ENCODE measurements around the gene SH3GL2.
"Not testable (repeated sequence)": the region's sequence is repeated elsewhere in the genome, so short reads cannot be mapped to it uniquely, and the experiment has no call there.

SH3GL2 gene

DNA sequence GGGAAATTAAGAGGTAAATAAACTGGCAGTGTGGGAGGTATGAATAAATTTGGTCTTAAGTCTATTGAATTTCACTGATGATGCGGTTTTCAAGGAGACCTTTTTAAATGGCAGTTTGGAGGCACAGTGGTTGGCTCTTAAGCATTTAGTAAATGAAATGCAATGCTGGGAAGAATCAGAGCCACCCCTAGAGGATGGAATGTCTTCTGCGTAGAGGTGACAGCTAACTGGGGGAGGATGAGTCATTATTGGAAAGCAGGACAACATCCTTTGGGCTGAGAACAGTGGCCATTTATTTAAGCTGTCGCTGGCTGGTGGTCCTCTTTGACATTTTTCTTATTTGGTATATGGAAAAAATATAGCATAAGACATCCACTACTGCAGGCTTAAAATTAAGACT, 163.2 kb downstream of the SH3GL2 start:
- no peak for DNase-seq

- no peak for DNase-seq
These were observed 165.9 kb downstream of the SH3GL2 start for GRCh38 chr9:17744786-17745185.

DNA sequence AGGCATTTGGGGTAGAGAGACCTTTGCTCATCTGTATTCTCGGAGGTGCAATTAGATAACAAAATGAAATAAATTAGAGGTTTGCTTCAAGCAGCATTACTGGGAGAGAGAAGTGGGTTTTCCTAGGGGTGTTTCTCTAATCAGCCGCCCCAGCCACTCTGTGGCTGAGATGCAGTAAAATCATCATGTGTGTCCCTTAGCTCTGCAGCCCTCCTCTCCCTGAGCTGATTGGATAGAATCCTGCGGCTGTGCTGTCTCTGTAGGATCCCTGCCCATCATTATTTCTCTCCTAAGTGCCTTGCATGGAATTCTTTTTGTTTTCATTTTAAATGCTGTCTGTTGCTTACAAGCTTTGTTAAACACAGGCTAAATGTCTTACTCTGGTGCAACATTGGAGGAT, 171.4 kb downstream of the SH3GL2 start:
- no peak for DNase-seq

- no peak for DNase-seq
These were observed 172.6 kb downstream of the SH3GL2 start for GRCh38 chr9:17751486-17751885.

DNA sequence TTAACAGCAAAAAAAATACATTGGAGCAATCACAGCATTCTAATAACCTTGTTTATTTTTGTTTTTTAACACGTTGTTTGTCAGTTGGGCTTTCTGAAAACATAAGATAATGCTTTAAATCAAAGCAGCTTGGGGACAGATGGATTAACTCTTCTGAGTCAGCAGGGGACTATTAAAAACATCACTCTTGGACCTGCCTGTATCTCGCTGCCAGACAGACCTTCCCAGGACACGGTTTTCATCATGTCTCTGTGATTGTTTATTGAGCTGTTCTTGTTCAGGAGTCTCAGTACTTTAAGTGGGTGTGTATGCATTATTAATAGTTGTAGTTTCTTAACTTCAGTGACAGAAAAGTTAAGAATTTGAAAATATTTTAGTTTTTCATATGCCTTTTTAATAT, 173.2 kb downstream of the SH3GL2 start:
- DNase-seq: no peak

GRCh38 chr9:17757816-17758215, 178.9 kb downstream of the SH3GL2 start:
- no peak for DNase-seq

DNA sequence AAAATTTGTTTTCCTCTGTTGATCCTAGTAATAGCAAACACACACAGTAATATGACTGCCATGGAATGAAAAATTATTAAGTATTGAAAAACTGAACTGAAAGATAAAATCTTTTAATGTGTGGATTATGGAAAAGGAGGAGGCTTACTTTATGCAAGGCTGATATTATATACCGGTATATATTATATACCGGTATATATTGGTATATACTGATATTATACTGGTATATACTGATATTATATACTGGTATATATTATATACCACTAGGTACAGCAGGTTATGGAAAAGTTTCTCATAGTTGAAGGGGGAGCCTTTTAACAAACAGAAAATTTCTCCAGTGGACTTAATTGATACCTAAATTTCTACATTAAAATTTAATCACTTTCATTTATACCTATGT, 181.4 kb downstream of the SH3GL2 start:
- no peak for DNase-seq

GRCh38 chr9:17761984-17762676, 183.3 kb downstream of the SH3GL2 start:
- DNase-seq: no peak

GRCh38 chr9:17764306-17764705, 185.4 kb downstream of the SH3GL2 start:
- DNase-seq: no peak

GRCh38 chr9:17765131-17765530, 186.3 kb downstream of the SH3GL2 start:
- not testable (repeated sequence) for DNase-seq

DNA sequence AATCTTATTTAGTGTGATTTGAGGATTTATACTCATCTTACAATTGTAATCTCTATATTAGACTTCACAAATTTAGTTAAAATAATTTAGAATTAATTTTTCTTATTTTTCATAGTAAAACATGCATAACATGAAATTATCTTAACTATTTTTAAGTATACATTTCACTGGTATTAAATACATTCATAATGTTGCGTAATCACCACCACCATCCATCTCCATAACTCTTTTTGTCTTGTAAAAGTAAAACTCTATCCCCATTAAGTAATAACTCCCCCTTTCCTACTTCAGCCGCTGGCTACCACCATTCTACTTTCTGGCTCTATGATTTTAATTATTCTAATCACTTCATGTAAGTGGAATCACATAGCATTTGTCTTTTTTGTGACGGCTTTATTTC, 193.4 kb downstream of the SH3GL2 start:
- no peak for DNase-seq

- no peak for DNase-seq
These were observed 196.8 kb downstream of the SH3GL2 start for GRCh38 chr9:17775656-17776055.

DNA sequence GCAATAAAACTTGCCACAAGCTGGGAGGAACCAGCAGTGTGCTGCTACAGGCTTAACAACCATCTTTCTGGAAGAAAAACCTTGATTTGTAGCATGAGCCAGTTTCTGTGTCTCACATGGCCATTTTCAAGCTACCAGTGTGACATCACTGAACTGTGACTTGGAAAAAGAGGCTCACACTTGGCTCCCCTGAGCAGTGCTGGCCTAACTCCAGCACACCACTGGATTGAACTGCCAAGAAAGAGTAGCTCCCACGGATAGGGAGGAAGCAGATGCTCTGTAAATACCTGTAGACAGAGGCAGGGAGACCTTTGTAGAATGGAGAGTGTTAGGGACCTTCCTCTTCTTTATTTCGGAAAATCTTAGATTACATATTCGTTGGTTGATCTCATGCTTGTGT, 197.9 kb downstream of the SH3GL2 start:
- DNase-seq: peak in 8 of 56 donors; percentile 6 to 34 (median 16)

DNA sequence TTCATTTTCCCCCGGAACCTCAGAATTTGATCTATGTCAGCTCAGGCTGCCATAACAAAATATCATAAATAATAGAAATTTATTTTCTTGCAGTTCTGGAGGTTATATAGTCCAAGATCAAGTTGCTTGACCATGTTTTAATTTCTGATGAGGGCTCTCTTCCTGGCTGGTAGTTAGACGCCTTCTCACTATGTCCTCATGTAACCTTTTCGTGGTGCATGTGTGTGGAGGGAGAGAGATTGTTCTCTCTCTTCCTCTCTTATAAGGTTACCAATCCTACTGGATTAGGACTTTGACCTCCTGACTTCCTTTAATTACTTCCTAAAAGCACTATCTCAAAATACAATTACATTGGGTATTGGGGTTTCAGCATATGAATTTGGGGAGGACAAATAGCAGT, 198.6 kb downstream of the SH3GL2 start:
- DNase-seq: no peak

- no peak for DNase-seq
These were observed 203.7 kb downstream of the SH3GL2 start for GRCh38 chr9:17782430-17783149.

- DNase-seq: no peak
These were observed 204.4 kb downstream of the SH3GL2 start for GRCh38 chr9:17783227-17783626.

GRCh38 chr9:17789316-17789715, 210.4 kb downstream of the SH3GL2 start:
- no peak for DNase-seq

DNA sequence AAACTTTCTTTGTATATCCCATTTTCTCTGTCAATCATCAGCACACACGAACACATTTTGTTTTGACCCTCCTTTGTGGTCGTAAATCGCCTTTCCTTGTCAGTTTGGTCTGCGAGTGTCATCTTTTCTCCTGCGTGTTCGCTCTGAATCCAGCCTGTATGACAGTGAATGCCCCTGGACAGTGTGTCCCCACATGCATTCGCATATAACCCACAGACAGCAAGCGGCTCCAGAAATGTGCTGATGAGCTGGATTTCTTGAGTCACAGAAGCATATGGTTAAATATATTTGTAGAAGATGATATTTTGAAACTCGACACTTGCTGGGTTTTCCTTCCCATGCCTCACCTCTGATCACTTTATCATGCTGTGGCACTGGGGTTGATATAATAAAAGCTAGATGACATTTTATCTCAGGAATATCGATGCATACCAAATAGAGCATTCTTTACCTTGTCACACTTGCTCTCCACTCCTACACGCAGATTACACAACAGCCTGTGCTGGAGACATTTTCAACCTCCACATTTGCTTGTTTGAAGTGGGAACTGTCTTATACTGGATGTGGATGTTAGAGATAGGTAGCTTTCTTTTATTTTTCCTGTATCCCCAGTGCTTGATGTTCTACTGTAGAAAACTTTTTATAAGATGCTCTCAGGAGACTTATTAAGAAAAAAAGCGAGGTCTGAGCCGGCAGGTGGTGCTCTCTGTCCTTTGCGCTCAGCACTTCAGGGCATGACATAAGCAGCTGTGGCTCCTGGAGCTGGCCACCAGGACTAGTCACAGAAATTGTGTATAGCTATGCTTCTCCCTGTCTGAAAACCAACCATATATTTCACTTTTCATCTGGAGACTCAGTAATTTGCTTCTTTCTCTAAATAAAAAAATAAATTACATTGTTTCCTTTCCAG, 215.1 kb downstream of the SH3GL2 start:
- DNase-seq: peak in 2 of 56 donors; percentile 36 to 50

GRCh38 chr9:17795744-17796143, 216.9 kb downstream of the SH3GL2 start:
- DNase-seq: no peak

DNA sequence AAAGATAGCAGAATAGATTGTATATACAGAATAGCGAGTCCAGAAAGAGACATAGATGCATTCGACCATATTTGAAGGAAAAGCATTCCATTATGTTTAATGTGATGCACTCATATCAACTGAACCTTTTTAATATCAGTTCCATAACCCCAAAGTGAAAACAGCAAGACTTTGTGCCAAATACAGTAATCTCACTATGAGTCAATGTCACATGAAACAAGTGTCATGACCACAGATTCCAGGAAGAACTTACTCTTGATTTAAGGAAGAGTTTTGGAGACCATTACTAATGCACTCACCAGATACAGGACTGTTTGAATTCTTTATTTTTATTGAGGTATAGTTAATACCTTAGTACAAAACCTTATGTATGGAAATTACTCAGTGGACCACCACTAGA, 220.5 kb downstream of the SH3GL2 start:
- DNase-seq: no peak

DNA sequence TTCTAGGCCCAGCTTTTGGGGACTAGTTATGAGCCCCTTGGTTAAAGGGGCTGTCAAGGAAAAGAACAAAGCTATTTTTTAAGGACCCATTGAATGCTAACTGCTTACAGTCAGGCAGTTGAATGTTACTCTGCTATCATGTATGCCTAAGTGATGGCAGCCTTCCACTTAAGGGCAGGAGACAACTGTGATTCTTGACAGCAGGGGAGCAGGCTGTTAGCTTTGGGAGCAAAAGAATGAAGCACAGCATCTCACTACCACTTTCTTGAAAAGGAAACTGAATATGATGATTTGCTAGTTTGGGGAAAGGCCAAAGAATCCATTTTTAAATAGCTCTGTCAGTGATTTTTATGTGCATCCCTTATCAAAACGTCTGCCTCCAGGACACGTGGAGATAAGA, 221.6 kb downstream of the SH3GL2 start:
- no peak for DNase-seq

GRCh38 chr9:17802249-17802857, 223.5 kb downstream of the SH3GL2 start:
- peak in 1 of 56 donors; percentile 8 for DNase-seq
